GM21717 (cell line): ENCODE data around the gene DUSP2.

Experiments used
- ATAC-seq: cut with Tn5 transposase; IDR thresholded peaks from one replicate; pipeline ENCODE4 v1.9.1; 2021; ENCODE audit warnings: mild to moderate bottlenecking, moderate library complexity; ENCODE audit not compliant: unreplicated experiment

The DUSP2 gene, protein sequence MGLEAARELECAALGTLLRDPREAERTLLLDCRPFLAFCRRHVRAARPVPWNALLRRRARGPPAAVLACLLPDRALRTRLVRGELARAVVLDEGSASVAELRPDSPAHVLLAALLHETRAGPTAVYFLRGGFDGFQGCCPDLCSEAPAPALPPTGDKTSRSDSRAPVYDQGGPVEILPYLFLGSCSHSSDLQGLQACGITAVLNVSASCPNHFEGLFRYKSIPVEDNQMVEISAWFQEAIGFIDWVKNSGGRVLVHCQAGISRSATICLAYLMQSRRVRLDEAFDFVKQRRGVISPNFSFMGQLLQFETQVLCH

DNA sequence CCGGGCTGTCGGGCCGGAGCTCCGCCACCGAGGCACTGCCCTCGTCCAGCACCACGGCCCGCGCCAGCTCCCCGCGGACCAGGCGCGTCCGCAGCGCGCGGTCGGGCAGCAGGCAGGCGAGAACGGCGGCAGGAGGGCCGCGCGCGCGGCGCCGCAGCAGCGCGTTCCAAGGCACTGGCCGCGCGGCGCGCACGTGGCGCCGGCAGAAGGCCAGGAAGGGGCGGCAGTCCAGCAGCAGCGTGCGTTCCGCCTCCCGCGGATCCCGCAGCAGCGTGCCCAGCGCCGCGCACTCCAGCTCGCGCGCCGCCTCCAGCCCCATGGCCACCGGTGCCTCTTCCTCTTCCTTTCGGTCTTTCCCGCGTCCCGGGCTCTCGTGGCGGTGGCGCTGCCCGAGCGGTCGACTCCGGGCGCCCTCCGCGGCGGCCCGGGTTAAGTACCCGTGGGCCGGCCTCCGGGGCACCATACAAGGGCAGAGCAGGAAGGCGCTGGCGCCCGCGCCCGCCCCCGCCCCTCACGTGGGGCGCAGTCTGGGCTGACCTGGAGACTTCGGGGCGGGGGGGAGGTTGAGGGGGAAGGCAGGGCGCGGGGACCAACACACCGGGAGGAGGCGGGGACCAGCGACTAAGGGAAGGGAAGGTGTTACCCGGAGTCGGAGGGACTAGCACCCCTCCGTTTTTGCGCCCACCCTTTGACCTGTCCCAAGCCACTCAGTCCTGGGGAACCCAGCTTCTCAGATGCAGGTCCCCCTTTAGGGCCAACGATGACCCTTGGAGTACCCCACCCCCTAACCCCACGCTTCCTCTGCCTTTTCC lies at the start of gene DUSP2:
Gene DUSP2, minus strand, starts transcription at position 405 of the 812 bp plus-strand sequence. Its CDS starts 86 bp downstream, at position 319.
- ATAC-seq = peak; percentile 43

DNA sequence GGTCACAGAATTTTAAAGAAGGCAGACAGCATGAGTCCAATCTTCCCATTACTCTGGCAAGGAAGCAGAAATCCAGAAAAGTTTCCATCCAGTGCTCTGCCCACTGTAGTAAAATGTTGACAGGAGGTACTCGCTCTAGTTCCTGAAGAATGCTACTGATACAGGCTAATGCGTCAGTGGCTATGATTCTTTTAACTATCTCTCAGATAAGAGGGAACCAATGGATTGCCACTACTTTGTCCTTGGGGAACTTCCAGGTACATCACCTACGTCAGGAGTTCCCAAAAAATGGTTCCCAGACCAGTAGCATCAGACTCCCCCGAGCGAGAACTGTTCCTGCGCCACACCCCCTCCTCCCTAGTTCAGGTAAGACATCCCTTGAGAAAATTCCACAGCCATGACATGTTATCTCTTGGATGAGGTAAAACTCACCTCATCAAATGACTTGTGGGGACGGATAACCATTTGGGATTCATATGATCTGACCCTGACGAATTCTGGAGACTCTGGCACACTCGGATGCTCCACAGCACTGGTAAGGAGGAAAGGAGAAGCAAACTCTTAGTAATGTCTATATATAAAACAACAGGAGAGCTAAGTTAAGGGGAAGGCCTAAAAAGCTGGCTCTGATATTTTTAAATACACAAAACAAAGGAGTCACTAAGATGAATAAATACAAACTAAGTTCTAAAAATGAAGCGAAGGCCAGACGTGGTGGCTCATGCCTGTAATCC lies 46.9 kb upstream of the DUSP2 start:
- no peak for ATAC-seq

DNA sequence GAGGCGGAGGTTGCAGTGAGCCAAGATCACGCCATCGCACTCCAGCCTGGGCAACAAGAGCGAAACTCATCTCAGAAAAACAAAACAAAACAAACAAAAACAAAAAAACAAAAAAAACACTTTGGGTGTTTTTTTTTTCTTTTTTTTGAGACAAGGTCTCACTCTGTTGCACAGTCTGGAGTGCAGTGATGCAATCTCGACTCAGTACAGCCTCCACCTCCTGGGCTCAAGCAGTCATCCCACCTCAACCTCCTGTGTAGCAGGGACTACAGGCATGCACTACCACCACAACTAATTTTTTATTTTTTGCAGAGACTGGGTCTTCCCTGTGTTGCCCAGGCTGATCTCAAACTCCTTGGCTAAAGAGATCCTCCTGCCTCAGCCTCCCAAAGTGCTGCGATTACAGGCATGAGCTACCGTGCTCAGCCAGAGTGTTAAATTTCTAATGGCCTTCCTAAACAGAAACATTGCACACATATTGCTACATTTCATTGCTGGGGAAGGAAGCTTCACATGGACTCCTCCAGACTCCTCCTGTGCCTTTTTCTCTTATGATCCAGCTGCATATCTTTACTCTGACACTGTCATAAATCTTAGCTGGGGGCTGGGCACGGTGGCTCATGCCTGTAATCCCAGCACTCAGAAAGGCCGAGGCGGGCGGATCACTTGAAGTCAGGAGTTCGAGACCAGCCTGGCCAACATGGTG lies 43.7 kb upstream of the DUSP2 start:
- no peak for ATAC-seq

DNA sequence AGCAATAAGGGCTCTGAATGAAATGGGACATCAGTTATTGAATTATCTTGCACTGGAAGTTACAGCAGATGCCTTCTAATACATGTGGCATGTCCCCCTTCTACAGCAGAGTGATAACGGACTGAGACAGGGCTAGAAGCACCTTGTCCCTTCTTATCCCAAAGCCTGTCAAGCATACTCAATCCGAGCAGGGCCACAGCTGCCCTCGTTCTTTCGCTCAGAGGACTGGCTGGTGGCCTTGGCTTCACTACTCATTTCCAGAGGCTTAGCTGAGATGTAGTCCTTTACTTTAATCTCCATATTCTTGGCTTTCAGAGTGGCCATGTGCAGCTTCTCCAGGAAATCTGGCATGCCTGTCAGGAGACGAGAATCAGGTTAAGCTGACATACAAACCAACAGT lies 41.3 kb upstream of the DUSP2 start:
- ATAC-seq = no peak

DNA sequence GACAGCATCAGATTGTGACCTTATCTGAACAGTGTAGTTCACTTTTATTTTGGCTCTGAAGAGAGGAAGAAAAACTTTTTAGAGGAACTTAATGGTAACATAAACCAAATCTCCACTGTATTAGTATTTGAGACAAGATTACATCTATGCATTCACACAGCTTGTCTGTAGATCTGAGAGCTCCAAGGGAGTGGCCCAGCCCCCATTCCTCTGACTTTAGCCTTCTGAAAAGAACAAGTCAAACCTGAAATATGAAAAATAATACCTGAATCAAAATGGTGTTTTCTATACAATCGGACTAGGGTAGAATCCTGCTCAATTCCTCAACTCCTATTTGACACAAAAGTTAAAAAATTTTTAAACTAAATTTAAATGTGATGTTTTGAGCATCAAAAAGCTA lies 40.3 kb upstream of the DUSP2 start:
- ATAC-seq = no peak

DNA sequence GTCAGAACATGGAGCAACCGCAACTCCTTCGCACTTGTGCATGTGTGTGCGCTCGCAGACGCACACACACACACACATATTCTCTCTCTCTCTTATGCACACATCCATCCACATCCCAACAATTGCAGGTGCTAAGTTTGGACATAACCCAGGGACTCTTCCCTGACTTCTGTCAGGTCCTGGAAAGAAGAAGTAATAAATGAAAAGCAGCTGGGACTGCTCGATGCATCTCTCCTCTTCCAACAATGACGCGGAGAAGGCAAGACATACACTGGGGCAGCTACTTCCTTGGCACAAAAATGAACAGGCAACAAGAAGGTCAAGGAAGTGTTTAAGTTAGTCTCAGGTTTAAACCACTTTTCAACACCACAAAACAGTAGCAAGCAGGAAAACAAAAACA lies 39.7 kb upstream of the DUSP2 start:
- no peak for ATAC-seq

DNA sequence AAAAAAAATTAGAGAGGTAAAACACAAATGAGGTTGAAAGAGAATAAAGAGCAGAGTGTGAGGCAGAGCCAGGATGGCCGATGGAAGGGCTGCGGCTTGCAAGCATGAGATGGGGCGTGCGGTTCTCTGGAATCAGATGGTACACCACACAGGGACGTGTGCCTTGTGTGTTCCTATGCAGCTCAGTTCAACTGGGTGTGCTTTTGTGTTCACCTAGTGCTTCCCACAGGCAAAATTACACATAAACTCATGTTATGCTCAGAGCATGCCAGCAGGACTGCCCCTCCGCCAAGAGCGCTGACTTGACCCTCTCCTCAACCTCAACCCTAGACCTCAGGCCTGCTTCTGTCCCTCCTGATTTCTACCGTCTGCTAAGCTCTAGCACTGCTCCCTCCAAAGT lies 38.9 kb upstream of the DUSP2 start:
- no peak for ATAC-seq

DNA sequence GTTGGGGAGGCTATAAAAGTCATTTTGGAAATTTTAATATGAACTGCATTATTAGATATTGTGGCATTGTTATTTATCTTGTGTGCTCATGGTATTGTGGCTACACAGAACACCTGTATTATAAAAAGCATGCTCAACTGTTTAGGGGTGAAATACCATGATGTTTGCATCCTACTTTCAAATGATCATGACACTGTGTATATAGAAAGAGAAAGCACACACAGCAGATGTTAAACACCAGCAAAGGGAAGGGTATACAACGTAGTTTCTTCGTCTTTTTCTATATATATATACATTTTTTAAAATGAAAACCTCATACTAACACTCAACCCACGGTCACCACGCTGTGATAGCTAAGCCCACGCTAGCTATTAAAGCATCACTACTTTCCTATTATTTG lies 36.3 kb upstream of the DUSP2 start:
- ATAC-seq = no peak

DNA sequence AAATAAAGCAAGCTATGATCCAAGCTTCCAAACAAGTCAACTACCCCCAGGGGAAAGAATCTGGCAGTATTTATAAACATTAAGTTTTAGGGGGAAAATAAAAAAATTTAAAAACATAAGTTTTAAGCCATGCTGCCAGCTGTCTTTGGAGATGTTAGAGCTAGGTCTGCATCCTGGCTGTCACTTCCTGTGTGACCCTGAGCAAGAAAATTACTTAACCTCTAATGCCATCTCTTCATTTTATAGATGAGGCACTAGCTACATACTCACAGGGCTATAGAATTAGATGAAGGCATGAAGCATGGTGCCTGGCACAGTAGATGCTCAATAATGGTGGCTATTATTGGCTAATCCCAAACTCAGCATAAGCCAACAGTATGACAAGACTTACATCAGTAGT lies 35.3 kb upstream of the DUSP2 start:
- ATAC-seq = no peak

DNA sequence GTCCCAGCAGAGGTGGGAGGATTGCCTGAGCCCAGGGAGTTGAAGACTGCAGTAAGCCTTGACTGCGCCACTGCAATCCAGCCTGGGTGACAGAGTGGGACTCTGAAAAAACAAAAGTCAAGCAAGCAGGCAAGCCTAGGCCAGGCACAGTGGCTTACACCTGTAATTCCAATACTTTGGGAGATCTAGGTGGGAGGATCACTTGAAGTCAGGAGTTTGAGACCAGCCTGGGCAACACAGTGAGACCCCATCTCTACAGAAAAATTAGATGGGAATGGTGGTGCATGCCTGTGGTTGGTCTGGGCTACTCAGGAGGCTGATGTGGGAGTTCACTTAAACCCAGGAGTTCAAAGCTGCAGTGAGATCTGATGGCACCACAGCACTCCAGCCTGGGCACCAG lies 34.8 kb upstream of the DUSP2 start:
- no peak for ATAC-seq

DNA sequence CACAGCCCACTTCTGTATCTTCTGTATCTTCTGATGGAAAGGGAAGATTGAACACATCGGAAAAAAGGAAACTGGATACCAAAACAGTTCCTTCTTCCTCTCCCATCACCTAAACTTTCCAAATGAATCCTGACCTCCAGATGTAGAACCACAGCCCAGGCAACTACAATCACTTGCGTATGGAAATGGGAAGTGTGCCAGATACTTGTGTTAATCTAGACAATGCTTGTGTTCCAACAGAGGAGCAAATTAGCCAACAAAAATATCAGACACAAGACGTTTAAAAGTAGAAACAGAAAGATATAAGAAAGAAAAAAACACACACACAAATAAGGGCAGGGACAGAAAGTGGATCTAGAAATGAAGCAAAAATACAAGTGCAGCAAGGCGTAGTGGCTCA lies 31.4 kb upstream of the DUSP2 start:
- no peak for ATAC-seq

DNA sequence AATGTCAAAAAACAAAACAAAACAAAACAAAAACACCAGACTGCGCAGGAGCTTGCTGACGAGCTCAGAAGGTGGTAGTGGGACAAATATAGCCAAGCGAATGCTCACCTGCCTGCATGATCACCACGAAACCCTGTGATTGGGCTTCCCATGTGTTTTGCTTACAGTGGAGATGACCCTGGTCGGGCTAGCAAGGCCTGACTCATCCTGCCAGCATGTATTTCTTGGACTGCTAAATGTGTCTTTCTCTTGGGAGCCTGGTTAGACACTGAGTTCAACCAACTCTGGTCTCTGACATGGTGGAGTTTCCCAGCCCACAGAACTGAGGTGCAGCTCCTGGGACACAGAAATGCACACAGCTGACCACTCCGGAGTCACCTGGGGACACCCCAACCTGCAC lies 30.7 kb upstream of the DUSP2 start:
- no peak for ATAC-seq

DNA sequence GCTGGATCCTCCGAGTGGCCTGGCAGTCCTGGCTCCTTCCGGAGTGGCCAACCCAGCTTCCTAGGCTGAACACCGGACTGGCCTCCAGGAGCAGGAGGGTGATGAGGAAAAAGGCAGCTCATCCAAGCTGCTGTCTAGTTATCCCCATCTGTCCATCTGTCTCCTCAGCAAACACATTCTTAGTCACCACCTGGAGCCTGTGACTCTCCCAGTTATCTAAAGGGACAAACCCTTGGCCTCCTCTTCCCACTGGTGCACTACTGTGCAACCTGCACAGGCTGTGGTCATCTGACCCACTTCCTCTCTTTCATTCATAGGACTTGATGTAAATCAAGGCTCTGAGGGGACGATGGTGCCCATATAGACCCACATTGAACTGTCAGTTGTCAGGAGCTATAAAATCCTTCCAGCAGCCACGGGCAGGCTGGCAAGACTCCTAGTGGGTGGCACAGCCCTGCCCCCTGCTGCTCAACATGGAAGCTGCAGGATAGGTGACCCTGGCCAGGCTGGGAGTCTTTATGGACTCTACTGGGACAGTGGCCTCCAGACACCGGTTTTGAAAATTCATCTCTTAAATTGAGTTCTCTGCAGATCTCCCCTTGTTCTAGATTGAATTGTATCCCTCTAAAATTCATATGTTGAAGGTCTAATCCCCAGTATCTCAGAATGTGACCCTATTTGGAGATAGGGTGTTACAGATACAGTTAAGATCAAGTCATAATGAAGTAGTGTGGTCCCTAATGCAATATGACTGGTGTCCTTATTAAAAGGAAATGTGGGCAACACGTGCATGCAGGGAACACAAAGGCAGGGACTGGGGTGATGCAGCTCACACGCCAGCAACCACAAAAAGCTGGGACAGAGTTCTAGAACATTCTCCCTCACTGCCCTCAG lies 29.3 kb upstream of the DUSP2 start:
- peak; percentile 72 for ATAC-seq

DNA sequence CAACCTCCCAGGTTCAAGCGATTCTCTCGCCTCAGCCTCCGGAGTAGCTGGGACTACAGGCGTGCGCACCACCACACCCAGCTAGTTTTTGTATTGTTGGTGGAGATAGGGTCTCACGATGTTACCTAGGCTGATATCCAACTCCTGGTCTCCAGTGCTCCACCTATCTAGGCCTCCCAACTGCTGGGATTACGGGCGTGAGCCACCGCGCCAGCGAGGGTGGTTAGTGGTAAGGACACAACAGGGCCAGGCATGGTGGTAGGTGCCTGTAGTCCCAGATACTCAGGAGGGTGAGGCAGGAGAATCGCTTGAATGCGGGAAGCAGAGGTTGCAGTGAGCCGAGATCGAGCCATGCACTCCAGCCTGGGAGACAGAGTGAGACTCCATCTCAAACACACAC lies 26.6 kb upstream of the DUSP2 start:
- no peak for ATAC-seq

DNA sequence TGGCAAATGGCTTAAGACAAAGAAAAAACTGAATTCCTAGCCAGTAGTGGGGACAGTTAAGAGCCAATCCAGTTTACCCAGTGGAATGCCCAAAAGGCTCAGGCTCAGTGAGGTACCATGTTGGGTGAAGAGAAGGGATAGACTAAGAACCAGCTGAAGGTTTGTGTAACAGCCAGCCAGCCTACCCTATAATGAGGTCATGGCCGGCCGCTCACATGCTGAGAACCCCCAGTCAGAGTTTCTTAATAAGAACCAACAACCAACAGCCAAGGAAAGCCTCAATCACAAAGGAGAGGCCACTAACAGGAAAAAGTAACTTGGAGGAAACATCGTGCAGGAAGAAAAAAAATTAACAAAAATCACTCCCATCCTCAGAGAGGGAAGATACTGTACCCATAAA lies 25.4 kb upstream of the DUSP2 start:
- ATAC-seq = no peak

DNA sequence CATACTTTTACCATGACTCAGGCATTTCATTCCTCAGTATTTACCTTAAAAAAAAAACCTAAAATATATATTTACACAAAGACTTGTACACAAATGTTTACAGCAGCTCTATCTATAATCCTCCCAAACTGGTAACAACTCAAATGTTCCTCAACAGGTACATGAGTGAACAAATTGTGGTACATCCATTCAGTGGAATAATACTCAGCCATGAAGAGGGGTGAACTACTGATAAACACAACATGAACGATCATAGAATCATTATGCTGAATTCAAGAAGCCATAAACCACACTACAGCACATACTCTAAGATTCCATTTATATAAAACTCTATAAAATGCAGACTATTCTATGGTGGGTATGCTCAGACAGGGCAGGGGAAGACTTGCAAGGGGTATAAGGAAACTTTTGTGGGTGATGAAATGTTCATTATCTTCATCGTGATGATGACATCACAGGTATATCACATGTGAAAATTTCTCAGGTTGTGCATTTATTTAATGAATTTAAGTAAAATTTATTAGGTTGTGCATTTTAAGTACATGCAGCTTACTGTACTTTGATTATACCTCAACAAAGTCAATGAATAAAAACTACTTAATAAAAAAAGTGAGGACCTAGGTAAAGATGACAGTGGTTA lies 24.7 kb upstream of the DUSP2 start:
- ATAC-seq = no peak

DNA sequence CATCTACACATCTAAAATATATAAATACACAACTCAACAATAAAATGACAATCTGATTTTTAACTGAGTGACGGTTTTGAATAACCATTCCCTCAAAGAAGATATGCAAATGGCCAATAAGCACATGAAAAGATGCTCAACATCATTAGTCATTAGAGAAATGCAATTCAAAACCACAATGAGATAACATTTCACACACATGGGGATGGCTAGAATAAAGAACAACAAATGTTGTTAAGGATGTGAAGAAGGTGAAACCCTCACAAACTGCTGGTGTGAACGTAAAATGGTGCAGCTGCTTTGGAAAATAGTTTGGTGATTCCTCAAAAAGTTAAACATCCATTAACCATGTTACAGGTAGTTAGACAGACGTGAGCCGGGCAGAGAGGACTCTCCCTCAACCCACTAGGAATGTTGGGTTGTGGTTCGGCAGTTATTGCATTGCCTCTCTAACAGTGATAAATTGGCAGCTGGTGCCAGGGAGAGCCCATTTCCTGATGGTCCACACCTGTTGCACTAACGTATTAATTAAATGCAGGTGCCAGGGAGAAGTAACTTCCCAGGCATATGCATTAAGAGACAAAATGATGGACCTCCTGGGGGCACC lies 22.3 kb upstream of the DUSP2 start:
- ATAC-seq = no peak

DNA sequence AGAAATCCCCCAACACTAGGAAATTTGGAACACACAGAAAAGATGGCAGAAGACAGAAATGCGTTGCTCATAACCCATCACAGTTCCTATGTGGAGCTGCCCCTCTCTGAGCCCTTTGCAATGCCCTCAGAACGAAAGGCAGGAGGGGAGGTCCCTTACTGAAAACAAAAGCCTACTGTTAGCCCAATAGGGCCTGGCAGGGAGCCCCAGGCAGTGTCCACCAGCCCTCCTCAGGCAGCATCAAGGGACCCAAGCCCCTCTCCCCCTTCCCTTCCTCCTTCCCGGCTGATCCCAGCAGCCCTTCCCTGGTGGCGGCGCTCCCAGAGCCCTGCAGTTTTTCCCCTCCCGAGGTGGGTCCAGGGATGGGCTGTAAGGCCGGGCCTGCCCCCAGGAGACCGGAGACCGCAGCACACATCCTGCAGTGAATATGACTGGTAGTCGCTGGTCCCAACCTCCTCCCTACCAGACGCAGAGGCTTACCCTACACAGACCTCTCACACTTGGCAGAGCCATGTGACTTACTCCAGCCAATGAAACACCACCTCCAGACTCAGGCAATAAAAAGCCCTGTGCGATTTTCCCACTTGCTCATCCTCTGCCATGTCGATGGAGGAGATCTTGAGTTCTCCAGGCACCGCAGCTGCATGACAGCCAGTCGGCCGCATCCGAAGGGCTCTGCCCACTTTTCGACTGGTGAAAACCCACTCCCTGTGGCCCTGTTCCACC lies 19.4 kb upstream of the DUSP2 start:
- ATAC-seq = peak; percentile 68
